Right renal cortex interstitium (tissue), 3 donors: Measurements from ENCODE around the gene GAS2L2. TPM values are rescaled to one million over a fixed set of nuclear protein-coding genes. Genes with fewer than 3 reads are reported as not detected.
A peak's percentile ranks its signal among the peaks of the same experiment; 100 is the strongest.
"Not testable (repeated sequence)": the region's sequence is repeated elsewhere in the genome, so short reads cannot be mapped to it uniquely, and the experiment has no call there.

Experiments
- DNase-seq, 3 donors: peaks; one replicate each; pipeline ENCODE4 v3.0.0-alpha.2; 2013; ENCODE audit warnings: low read depth in 3 of 3, low spot score in 2 of 3
- polyA plus RNA-seq, 3 donors: library from polyadenylated mRNA; unstranded; fragments of 120-200 nt; gene quantifications; one replicate each; pipeline ENCODE4 v1.2.1, GENCODE V29; 2013; ENCODE audit not compliant: insufficient read length in 3 of 3

Gene GAS2L2
- polyA plus RNA-seq, 3 donors = 0.06 TPM; not detected in 2

DNA sequence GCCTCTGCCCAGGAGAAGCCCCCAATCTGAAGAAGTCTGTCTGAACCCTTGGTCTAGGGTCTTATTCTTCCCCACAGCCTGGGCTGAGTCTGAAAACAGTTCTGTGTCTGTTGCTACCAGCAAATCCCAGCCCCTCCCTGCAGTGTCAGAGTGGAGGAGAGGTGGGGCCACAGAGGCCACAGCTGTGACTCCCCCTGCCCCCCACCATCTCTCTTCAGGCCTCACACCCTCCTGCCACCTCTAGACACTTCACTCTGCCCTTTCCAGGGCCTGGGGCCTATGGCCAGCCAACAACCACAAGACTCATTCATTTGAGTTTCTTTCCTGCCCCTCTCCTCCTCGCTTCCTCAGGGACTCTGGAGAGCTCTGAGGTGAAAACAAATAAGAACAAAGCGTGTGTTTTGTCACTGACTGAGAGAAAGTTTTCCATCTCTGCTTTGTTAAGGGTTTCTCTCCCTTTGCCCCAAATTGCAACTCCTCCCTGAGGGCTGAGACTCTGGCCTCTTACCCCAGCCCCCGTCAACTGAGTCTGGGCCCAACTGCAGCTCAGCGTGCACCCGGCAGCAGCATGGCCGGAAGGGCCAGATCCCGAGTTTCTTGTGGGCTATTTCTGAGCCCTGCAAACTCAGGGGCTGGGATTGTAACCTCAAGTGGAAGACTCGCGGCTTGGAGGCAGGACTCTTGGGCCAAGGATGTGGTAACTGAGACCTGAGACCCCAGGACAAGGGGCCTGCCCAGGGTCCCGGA is 20.8 kb upstream of the GAS2L2 start:
- no peak for DNase-seq

GRCh38 chr17:35773129-35773528 is 20.1 kb upstream of the GAS2L2 start:
- no peak for DNase-seq

DNA sequence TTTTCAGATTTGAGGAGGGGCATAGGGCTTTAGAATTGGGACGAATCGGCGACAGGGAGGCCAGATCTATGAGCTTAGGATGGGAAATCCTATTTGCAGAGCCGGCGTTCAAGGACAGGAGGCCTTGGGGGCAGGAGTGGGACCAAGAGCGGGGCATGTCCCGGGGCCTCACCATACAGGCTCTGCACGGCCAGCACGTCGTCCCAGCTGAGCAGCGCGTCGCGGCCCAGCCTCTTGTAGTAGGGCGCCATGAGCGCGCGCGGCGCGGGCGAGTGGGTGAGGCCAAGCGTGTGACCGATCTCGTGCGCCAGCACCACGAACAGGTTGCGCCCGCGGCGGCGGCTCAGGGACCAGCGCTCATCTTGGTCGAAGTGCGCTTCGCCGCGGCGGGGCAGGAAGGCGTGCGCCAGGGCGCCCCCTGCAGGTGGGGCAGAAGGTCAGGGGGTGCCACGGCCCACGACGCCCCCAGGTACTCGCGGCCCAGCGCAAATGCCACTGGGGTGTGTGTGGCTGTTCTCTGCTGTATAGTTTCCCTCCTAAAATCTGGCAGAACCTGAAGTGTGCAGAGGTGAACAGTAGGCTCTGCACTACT is 17.0 kb upstream of the GAS2L2 start:
- no peak for DNase-seq

DNA sequence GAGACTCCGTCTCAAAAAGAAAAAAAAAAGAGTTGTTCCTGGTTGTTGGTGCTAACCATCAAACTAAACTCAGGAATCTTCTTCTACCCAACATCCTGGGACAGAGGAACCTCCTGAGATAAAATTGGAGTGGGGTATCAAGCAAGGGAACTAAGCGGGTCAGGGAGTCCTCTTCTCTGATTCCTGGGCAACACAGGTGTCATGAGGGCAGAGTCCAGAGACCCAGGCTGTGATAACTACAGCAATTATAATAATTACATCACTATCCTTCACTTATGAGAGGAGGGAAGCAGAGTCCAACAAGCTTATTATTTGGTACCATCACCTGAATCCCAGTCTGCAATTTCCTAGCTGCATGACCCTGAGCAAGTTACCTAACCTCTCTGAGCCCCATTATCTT is 15.8 kb upstream of the GAS2L2 start:
- DNase-seq = no peak

GRCh38 chr17:35766903-35767510 is 14.0 kb upstream of the GAS2L2 start:
- no peak for DNase-seq

DNA sequence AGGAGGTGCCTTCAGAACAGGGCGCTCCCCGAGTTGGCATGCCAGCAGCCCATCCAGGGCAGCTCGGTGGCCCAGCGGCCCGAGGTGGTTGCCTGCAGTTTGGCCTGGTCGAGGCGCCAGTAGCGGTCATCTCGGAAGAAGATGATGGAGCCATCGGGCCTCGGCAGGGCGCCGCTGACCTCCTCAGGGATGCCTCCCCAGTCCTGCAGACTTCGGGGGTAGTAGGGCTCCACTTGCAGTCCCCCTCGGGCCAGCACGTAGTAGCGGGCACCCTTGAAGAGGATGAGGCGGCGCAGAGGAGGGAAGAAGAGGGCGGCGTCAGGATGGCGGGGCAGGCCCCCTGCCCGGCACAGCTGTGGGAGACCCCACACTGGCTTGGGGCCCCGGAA is 13.4 kb upstream of the GAS2L2 start:
- no peak for DNase-seq

- DNase-seq = no peak
These were observed 12.9 kb upstream of the GAS2L2 start for GRCh38 chr17:35765756-35766488.

DNA sequence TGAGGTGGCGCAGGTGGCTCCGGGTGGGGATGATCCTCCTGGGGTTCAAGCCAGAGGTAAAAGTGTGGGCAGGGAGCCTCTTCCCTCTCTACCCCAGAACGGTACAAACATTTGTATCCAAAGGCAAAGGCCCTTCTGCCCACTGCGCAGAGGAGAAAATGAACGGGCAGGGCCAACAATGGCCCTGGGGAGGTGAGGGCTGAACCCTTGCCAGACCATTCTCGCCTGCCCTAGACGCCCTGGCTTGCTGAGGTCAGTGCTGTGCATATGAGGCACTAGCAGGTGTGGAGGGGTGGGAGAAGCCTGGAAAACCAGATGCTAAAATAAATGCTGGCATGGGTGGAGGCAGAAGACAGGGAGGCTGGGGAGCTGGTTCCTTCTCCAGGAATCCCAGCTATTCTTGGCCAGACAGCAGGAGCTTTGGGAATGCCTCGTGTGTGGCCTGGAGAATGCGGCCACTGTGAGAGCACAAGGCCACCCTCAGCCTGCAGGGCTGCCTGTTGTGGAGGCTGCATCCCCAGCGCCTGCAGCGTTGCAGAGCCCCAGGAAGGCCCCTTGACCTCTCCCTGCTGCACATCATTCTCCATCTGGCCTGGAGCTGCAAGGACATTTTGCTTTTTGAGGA is 12.2 kb upstream of the GAS2L2 start:
- no peak for DNase-seq

- peak; percentile 74 to 85 (median 78) for DNase-seq
These were observed 11.3 kb upstream of the GAS2L2 start for GRCh38 chr17:35764123-35764991.

DNA sequence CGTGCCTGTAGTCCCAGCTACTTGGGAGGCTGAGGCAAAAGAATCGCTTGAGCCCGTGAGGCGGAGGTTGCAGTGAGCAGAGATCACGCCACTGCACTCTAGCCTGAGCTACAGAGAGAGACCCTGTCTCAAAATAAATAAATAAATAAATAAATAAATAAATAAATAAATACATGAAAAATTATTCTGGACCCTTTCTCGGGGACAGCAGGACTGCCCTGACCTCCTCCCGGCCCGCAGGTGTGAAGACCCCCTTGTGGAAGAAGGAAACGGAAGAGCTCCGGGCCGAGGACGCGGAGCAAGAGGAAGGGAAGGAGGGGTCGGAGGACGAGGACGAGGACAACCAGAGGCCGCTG is 10.7 kb upstream of the GAS2L2 start:
- no peak for DNase-seq

DNA sequence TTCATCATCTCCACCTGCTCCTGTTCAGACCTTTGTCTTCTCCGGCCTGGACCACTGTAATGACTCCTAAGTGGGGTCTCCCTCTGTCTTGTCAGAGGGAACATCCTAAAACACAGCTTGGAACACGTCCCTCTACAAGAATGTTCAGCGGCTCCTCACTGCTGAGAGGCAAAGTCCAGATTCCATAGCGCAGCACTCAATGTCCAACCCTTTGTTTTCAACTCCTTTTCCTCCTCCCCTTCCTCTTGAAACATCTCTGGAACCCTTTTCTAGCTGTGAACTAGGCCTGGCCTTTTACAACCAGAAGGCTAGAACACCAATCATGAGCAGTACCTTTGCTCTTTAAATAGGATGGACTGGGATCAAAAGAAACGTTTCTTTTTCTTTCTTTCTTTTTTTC is 8.6 kb upstream of the GAS2L2 start:
- DNase-seq = no peak

DNA sequence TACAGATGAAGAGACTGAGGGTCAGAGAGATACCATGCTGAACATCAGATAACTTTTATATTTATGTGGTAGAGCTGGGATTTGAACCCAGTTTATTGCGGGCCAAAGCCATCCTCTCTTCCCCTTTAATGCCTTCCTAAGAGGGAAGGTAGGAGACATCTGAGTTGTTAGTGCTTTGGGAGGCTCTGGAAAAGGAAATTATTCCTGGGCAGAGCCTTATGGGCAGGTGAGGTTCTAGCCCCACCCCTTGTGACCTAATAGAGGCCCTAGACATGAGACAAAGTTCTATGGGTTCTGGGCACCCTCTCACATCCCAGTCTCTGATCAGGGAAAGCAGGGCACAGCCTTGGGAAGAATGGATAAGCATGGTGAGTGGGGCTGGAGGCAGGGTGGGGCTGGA is 7.5 kb upstream of the GAS2L2 start, which contains the start of gene C17orf50:
C17orf50 (plus strand) TSS at position 301 of the 400 bp plus-strand sequence; CDS start at position 356, 55 bp downstream.
- no peak for DNase-seq

DNA sequence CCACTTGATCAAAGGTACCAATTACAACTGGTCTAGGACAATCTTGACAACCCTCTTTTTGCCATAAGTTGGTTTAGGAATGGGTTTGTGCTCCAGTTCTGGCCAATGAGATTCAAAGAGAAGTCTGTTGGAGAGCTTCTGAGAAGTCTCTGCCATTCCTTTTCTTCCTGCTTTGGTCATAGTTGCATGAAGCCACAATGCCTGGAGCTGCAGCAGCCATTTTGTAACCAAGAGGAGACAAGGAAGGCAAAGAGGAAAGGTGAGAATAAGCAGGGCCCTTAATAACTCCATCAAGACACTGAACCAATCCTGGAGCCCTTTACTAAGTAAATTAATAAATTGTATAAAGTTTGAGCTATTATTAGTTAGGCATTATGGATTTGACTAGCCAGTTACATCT is 4.2 kb upstream of the GAS2L2 start:
- no peak for DNase-seq

DNA sequence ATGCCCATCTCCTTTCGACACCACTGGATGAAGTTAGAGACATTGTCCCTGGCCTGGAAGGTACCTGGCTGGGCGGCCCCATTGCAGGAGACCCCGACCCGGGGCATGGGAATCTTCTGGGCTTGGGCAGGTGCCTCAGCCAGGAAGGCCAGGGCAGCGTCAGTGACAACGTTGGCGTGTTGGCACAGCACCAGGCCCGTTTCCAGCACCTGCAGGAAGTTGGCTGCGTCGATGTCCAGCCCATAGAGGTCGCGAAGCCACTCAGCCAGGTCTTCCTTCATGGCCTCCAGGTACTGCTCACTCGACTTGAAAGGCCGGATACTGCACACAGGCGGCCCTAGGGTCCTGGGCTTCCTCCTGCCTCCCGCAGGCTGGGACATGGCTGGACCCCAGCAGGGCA is 568 bp downstream of the GAS2L2 start:
- no peak for DNase-seq

DNA sequence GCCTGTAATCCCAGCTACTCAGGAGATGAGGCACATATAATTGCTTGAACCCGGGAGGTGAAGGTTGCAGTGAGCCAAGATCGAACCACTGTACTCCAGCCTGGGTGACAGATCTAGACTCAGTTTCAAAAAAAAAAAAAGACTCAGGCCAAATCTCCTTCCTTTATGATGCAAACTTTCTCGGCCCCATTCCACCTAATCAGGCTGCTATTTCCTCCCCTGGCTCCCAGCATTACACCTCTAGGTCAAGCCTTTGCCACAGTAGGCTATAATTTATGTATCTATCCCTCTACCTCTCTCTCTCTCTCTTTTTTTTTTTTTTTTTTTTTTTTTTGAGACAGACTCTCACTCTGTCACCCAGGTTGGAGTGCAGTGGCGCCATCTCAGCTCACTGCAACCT is 1.5 kb downstream of the GAS2L2 start:
- DNase-seq = not testable (repeated sequence)

- DNase-seq = no peak
These were observed 2.3 kb downstream of the GAS2L2 start for GRCh38 chr17:35750526-35751395.

- DNase-seq = no peak
These were observed 3.3 kb downstream of the GAS2L2 start for GRCh38 chr17:35749560-35750412.

GRCh38 chr17:35748979-35749378 is 4.1 kb downstream of the GAS2L2 start:
- DNase-seq = no peak
